Hematopoietic multipotent progenitor cell treated with erythropoietin and hydrocortisone succinate and interleukin-3 and kit ligand, for 4 days (in vitro differentiated cells): Measurements from ENCODE around the gene TMEM156.
"Not testable (repeated sequence)": the region's sequence is repeated elsewhere in the genome, so short reads cannot be mapped to it uniquely, and the experiment has no call there.

ENCODE experiments used
- DNase-seq: peaks from one replicate; pipeline ENCODE4 v3.0.0-alpha.2; 2015

TMEM156 gene

GRCh38 chr4:38954727-38955126 lies 77.5 kb downstream of the TMEM156 start:
- no peak for DNase-seq

GRCh38 chr4:38952017-38952416 lies 80.2 kb downstream of the TMEM156 start:
- DNase-seq, result no peak

- DNase-seq, result no peak
Measured at GRCh38 chr4:38951598-38951997, 80.6 kb downstream of the TMEM156 start.

GRCh38 chr4:38950734-38951133 lies 81.5 kb downstream of the TMEM156 start:
- no peak for DNase-seq

GRCh38 chr4:38950159-38950558 lies 82.0 kb downstream of the TMEM156 start:
- DNase-seq, result no peak

GRCh38 chr4:38949411-38950051 lies 82.7 kb downstream of the TMEM156 start:
- no peak for DNase-seq

- DNase-seq, result peak; percentile 12
Measured at GRCh38 chr4:38948551-38948950, 83.7 kb downstream of the TMEM156 start.

- no peak for DNase-seq
Measured at GRCh38 chr4:38946919-38947318, 85.3 kb downstream of the TMEM156 start.

- DNase-seq, result no peak
Measured at GRCh38 chr4:38944440-38944839, 87.8 kb downstream of the TMEM156 start.

GRCh38 chr4:38943343-38943742 lies 88.9 kb downstream of the TMEM156 start:
- DNase-seq, result no peak

GRCh38 chr4:38941906-38942305 lies 90.3 kb downstream of the TMEM156 start:
- DNase-seq, result not testable (repeated sequence)

GRCh38 chr4:38940476-38940875 lies 91.7 kb downstream of the TMEM156 start:
- DNase-seq, result no peak

- DNase-seq, result no peak
Measured at GRCh38 chr4:38939165-38939564, 93.0 kb downstream of the TMEM156 start.

- peak; percentile 30 for DNase-seq
Measured at GRCh38 chr4:38935391-38936073, 96.7 kb downstream of the TMEM156 start.

GRCh38 chr4:38931125-38931524 lies 101.1 kb downstream of the TMEM156 start:
- DNase-seq, result no peak

- no peak for DNase-seq
Measured at GRCh38 chr4:38930707-38931106, 101.5 kb downstream of the TMEM156 start.

GRCh38 chr4:38930204-38930603 lies 102.0 kb downstream of the TMEM156 start:
- no peak for DNase-seq

GRCh38 chr4:38928974-38929373 lies 103.2 kb downstream of the TMEM156 start:
- DNase-seq, result no peak

- no peak for DNase-seq
Measured at GRCh38 chr4:38928568-38928967, 103.6 kb downstream of the TMEM156 start.

- DNase-seq, result no peak
Measured at GRCh38 chr4:38926896-38927295, 105.3 kb downstream of the TMEM156 start.

- no peak for DNase-seq
Measured at GRCh38 chr4:38925492-38926413, 106.5 kb downstream of the TMEM156 start.

- DNase-seq, result no peak
Measured at GRCh38 chr4:38924353-38924752, 107.9 kb downstream of the TMEM156 start.

GRCh38 chr4:38923746-38924145 lies 108.5 kb downstream of the TMEM156 start:
- no peak for DNase-seq

GRCh38 chr4:38921151-38921550 lies 111.1 kb downstream of the TMEM156 start:
- no peak for DNase-seq
